HG03175 (cell line): ENCODE data around the gene PCSK6.
A peak's percentile ranks its signal among the peaks of the same experiment; 100 is the strongest.

Experiments used
- ATAC-seq: cut with Tn5 transposase; IDR thresholded peaks from one replicate; pipeline ENCODE4 v1.9.1; 2021; ENCODE audit warnings: mild to moderate bottlenecking, moderate library complexity; ENCODE audit not compliant: unreplicated experiment

The PCSK6 gene

GRCh38 chr15:101333907-101334789 lies 155.4 kb downstream of the PCSK6 start:
- peak; percentile 72 for ATAC-seq

DNA sequence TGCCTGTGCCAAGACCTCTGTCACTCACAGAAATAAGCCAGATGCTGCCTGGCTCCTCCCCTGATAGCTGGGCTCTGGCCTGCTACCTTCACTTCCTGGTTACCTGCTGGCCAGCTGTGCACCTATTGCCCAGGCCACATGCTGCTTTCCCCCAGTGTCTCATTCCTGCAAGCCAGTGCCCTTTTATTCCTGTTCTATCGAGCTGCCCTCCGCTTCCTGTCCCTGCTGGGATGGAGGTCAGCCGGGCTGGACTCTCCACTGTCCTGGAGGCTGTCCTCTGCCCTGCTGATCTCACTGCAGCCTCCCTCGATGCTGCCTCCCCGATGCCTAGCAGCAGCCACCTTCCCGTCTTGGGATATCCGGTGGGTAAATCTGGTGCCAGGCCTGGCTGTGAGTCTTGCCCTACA lies 157.4 kb downstream of the PCSK6 start:
- ATAC-seq: no peak

GRCh38 chr15:101329867-101330380 lies 159.6 kb downstream of the PCSK6 start:
- no peak for ATAC-seq

GRCh38 chr15:101329309-101329863 lies 160.1 kb downstream of the PCSK6 start:
- no peak for ATAC-seq

DNA sequence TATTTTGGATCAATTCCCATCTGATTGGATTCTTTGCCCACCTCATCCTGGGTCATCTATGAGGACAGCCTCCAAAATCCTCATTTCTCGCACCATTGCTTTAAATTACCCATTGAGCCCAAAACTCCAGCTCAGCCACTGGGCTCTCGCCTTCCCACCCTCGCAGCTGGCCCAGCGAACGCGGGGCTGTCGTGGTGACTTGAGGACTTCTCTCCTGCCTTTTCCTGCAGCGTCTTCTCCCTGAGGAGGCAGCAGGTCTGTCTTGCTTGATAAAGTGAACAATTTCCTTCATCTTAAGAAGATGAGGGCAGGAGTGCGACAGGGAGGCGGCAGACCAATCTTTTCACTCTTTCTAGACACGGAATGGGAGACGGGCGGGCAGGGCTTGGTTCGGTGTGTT lies 161.5 kb downstream of the PCSK6 start:
- ATAC-seq: no peak

DNA sequence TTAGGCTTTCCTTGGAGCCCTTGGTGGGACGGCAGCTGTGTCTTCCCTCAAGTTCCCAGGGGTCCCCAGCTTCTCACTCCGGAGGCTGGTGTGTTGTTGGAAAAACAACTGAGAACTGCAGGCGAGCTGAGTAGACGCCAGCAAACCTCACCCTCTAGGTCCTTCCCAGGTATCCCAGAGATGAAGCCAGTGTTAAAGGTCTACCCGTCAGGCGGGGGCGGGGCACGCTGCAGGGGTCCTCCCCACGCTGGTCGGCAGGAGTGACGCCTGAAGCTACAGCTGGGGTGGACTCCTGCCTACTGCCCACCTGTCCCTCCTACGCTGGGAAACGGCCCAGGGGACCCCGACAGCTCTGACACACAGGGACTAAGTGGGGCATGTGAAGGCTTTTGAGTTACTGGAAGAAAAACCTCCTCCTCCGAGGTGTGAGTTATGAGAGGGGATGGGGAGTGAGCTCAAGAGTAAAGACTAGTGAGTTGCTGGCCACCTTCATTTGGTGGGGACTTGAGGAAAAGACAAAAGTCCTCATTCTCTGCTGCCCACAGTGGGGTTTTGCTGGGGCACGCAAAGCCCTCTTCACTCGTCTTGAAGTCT lies 162.3 kb downstream of the PCSK6 start:
- ATAC-seq: no peak

DNA sequence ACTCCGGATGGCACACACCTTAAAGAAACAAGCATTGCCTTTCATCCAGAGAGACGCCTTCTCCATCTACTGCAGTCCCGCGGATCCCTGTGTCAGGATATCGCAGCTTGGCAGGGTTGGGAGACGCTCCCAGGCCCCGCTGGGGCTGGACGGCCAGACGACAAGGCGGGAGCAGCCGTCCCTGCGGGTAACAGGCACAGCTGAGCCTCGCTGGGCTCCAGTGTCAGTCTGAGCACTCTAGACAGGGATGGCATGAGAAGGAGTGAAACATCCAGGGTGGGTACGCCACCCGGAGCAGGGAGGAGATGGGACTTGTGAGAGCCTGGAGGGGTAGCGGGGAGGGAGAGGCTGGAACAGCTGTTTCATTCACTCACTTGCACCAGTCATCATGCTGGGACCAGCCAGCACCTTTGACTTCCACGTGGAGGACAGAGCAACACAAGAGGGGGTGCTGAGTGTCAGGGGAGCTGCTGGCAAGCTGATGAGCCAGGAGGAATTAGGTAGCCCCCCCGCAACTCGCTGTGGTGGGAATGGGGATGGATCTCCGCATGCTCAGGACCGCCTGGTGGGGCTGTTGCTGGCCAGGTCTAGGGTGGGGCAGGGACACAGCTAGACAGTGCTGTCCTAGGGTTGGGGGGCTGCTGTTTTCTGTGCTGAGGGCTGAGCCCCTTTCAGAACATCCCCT lies 162.9 kb downstream of the PCSK6 start:
- ATAC-seq: no peak

DNA sequence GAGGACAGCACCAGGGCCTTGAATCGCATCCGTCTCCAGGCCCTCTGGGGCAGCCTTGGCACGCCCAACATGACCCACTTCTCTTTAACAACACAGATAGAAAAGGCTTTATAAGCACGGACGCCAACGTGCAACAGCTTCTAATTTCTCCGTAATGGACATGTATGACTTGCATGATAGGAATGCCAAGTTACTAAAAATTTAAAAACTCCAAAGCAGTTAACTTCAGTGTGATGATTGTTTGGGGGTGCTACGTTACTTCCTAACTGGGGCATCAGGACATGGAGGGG lies 163.5 kb downstream of the PCSK6 start:
- no peak for ATAC-seq

DNA sequence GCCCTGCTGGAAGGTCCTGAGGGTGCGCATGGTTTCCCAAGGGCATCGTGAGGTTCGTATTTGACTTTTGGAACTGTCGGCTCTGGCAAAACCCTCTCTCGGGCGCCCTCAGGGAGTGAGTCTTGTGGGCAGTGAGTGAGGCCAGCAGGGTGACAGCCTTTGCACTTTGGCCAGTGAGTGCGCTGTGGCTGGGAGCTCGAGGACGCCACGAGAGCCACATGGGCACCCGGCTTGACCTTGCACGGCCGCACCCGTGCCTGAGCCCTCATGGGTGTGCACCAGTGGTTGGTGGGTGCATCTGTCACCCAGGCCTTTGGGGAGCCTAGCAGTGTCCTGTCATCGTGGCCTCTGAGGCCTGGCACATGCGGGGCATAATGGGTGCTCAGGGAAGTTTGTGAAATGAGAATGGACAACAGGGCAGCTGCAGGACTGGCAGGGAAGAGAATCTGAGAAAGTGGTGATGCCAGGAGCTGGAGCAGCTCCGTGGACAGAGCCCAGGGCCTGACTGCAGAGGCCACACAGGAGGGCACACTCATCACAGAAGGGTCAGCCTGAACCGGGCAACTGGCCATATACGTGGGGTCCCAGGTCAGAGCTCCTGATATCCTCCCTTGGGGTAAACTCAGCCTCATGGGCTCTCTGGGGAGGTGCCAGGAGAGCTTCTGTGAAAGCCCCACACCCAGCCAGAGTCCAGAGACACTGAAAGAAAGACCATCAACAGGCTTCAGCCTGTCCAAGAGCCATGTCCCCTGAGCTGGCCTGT lies 164.1 kb downstream of the PCSK6 start:
- no peak for ATAC-seq

GRCh38 chr15:101324524-101325177 lies 164.9 kb downstream of the PCSK6 start:
- no peak for ATAC-seq

DNA sequence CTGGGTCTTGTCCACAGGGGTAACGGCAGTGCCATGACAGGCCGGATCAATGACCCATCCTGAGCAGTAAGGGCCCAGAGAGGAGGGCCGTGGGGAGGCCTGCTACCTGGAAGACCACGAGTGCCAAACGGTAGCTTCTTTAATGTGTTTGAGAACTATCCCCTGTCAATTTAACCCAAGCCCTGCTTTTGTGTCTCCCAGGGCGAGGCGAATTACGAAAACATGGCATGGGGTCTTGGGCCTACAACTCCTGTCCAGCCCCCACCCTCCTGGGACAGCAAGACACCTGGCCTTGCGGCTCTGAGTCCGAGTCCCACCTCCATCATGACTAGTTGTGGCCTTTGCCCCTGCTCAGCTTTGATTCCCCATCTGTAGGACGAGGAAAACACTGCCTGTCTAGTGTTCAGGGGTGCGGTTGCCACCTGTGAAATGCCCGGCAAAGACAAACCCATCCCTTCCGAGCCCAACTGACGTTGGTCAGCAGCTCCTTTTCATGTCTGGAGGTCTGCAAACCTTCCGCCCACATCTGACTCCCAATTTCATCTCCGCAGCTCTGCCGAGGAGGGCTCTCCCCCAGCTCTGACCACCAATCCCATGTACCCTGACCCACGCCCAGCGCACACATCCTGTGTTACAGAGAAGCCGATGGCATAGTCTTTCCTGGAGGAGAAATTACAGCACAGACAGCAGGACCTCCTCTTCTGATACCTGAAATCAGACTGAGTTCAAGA lies 165.5 kb downstream of the PCSK6 start:
- ATAC-seq: no peak

DNA sequence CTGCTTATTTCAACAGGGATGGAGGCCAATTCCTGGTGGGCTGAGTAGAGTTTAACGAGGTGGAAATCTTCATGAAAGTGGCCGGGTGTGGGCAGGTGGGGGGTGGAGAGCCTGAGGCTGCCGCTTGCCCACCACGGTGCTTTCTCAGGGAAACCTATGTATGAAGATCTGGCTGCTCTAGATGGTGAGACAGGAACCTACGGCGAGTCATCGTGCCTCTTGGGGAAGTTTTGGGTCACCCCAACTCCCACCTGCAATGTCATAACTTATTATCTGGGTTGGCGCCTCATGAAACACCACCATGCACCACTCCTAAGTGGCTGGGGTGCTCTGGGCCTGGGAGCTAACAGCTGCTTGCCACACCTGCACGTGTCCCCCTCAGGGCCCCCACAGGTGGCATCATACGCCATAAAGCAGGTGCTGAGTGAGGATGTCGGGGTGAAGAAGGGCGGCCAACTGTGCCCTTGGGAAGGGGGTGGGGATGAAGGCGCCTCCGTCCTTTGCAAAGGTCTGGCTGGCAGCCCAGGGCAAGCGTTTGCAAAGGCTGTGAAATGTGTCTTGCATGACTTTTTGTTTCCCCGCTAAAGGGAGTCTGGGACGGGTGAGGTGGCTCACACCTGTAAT lies 166.5 kb downstream of the PCSK6 start:
- ATAC-seq: no peak

GRCh38 chr15:101322016-101322695 lies 167.4 kb downstream of the PCSK6 start:
- ATAC-seq: no peak

DNA sequence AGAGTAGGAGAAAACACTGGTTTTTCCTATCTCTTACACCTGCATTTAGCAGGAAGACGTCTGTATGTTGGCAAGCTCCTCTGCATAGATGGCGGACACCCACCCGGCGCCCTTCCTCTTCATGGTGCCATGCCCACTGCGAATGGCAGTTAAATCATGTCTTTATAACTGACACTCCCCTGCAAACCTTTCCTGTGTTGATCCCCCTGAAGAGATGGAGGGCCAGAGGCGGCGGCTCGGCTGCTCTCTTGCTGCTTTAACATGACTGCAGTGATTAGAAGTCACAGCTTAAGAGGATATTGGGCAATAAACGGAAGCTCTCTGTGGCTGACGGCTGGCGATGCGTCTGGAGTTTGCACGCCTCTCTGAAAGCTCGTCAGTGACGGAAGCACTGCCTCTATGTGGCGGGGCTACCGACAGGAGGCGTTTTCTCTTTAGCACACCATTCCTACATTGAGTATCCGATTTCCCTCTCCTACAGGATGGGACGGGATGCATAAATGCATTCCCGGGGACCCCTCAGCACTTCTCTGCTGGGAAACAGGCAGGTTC lies 168.9 kb downstream of the PCSK6 start:
- ATAC-seq: peak; percentile 87

DNA sequence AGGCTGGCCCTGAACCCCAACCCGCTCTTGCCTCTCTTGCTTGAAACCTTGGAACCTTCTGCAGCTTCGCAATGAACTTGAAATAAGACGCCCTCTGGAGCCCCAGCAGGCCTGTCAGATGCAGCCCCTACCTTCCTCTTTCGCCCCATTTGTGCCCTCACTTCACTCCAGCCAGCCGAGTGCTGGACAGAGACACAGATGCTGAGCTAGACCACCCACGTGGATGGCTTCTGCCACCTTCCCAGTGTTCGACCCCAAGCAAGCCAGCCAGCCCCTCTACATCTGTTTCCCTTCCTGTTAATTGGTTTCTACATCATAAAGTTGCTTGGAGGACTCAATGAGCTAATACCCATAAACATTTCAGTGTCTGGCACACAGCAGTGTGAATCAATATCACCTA lies 170.7 kb downstream of the PCSK6 start:
- no peak for ATAC-seq

DNA sequence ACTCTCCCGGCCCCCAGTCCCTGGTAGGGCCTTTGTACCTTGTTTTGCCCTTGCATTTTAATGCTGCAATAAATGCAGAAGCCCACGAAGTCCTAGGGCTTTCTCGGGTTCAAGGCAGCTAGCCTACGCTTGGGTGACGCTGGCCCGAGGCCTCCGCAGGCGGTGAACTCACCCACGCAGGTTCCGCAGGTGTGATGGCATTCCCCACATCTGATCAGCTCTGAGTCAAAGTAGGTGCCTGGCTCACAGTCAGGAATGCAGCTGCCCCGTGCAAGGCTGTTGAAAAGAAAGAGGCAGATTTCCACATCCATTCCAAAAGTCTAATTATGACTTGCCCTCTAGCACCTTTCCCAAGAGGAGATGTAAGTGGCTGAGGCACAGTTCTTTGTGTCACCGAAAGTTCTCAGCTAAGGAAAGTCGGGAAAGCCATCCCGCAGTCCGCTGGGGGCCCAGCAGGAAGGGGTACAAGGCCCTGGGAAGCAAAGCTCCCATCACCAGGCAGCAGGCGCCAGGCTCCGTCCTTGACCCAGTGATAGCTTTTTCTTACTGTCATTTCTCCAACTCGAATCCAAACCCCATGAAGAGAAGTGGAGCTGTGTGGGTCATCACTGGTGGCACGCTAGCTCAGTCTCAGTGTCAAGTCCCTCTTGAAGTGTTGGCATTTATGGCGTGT lies 171.2 kb downstream of the PCSK6 start:
- no peak for ATAC-seq

DNA sequence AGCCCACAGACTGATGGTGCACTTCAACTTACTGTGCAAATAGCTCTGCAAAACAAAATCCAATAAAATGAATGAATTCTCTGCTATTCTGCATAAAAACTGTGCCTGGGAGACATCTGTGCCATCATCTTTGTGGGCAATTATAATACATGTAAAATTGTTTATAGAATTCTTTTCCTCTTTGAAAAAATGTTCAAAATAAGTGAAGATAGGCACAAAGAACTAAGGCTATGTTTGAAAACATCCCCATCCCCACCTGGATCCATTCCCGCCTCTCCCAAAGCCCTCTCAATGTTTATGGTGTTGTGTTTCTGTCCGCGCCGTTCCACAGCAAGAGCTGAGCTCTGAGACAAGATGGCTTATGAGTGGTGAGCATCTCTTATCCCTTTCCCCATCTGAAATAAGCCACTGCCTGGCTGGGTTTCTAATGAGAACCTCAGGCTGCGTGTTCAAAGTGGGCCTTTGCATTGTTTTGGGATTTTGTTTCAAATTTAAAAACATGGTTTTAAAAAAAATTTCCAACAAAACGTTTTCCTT lies 172.1 kb downstream of the PCSK6 start:
- ATAC-seq: no peak

GRCh38 chr15:101316529-101316928 lies 173.0 kb downstream of the PCSK6 start:
- no peak for ATAC-seq
